Activated gamma-delta T cell treated with anti-CD3 and anti-CD28 coated beads, Interleukin-2, amount 50 U/mL, for 16 hours (primary cell): Measurements from ENCODE around the gene ESR1.
"Not testable (repeated sequence)": the region's sequence is repeated elsewhere in the genome, so short reads cannot be mapped to it uniquely, and the experiment has no call there.

Source experiments
- DNase-seq: peaks from one replicate; pipeline ENCODE4 v3.0.0-alpha.2; 2020; ENCODE audit warnings: low read depth

ESR1 gene

DNA sequence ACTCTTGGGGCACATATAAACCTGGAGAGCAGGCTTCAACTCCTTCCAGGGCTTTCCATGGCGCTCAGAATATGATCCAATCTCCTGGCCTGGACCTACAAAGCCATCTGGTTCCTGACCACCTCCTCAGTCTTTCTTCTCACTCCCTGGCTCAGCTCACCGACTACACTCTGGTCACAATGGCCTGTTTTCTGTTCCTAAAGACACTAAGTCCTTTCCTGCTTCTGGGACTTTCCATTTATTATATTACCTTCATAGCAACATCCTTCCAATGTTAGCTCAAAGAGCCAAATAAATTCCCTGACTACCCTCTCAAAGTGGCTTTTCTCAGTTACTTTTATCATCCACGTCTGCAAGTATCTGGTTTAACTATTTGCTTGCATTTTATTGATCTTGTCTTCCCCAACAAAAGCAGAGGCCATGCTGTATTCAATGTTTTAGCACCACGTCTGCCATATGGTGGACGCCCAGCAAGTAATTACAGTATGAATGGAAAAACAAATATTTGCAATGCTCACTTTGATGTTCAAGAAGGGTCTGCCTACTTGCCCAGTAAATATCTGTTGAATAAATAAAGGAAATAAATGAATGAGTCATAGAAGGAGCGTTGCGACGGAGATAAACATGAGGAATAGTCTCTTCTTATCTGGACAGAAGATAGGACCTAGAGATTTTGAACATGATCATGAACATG, 328.4 kb downstream of the ESR1 start:
- DNase-seq: no peak

DNA sequence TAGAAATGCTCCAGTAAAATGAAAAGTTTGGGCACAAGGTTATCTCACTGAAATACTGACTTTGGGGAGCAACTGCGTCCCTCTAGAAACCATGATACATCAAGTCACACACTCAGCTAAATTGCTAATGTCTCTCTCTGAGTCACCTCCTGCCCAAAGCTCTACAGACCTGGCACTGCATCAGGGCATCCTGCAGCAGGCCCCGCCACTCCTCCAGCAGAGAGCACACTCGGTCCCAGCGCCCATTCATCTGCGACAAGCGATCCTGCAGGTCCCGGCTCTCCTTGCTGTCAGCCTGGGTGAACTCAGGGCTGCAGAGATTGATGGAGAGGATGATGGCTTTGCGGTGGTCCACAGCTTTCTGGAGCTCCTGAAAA, 329.0 kb downstream of the ESR1 start:
- no peak for DNase-seq

DNA sequence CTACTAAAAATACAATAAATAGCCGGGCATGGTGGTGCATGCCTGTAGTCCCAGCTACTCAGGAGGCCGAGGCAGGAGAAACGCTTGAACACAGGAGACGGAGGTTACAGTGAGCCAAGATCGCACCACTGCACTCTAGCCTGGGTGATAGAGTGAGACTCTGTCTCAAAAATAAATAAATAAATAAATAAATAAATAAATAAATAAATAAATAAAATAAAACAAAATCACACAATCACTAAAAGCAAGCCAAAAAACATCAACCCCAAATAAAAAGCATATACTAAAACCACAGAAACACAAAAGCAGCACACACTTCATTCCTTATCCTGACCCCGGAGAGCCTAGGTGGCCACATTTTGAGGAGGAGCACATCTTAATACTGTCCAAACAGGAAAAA, 330.9 kb downstream of the ESR1 start:
- not testable (repeated sequence) for DNase-seq

DNA sequence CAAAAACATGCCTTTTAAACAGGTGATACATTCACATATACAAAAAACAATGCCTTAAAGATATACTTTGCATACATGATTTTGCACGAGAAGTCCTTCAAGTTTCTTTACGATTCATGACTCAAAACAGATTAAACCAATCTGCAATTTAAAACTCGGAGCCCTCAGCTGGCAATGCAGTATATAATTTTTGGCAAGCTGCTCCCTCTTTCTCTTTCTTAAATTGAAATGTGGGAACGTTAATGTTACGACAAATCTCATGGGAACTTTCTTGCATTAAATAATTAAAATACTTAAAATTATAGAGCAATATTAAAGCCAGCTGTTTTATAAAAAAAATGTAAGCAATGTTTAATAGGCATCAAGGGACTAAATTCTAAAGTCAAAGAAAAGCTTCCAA, 334.6 kb downstream of the ESR1 start:
- DNase-seq: no peak

DNA sequence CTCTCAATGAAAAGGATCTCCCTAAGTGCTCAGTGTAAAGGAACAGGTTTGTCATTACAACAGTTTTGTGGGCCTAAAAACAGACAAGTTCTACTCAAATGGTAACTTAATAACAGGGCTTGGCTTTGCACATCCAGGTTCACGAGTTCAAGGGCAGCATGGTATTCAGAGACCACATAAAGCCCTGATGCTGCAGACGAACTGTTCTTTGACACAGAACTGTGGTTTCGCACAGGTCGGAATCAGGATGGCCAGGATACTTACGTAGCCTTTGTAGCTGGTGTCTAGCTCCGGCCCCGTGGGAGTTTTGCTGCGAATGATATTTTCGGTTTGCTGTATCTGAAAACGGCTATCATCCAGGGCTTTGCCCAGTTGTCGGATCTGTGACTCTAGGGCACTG, 335.9 kb downstream of the ESR1 start:
- DNase-seq: no peak

DNA sequence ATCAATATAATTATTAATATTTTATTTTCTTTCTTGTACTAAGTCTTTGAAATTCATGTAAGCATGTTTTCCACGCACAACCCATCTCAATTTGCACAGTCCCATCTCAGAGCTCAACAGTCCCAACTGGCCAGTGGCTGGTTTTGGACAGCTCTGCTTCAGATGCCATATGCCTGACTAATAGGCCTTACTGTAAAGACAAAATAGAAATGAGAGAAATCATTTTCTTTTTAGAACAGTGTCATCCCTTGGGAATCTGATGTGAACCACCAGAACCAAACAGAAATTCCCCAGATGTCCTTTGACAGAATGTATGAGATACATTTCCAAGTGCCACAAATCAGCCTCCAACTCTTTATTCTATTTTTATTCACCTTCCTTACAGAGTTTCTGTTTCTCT, 338.9 kb downstream of the ESR1 start:
- DNase-seq: no peak

DNA sequence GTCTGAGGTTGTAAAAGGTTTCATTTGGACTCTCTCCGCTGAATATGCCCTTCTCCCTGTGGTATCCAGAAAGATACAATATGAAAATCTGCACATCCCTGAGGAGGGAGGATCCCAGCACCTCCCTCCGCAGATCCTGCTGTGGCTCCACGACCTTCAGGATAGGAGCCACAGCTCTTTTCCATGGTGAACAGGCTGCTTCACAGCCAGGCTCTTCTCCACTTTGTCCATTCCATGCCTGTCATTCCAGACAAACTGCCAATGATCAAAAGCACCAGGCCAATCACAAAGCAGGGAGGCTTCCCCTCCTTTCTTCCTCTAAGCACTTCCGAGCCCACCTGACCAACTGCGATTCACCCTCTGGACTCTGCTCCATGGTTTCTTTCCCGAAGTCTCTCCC, 339.8 kb downstream of the ESR1 start:
- DNase-seq: no peak

DNA sequence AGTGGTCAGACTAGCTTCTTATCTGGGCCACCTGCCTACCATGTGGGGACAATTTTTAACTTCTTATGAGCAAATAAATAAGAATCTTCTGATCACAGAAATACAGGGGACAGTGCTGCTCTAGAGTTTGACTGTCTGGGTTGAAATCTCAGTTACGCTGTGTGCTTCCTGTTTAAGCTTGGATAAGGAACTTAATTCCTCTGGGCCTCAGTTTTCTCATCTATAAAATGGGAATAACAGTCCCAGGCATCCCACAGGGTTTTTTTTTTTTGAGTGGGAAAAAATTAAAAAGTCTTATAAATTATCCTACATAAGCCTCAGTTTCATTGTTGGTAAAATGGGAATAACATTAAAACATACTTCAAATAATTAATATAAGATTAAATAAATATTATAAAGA, 340.9 kb downstream of the ESR1 start:
- no peak for DNase-seq

DNA sequence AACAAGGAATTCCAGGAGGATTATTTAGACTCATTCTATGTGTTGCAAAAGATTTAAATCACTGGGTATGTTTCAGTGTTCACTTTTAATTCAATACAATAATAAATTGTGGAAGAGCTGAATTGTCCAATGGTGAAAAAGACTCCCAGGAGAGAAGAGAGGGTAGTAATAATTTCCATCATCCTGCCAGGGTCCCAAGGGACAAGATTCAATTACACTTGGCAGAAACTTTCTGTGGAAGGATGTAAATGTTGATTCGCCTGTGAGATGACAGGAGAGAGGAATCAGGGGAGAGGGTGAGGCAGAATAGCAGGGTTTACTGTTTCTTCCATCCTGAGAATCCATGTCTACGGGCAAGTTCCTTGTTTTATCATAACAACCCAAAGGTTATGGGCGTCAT, 342.7 kb downstream of the ESR1 start:
- DNase-seq: no peak

DNA sequence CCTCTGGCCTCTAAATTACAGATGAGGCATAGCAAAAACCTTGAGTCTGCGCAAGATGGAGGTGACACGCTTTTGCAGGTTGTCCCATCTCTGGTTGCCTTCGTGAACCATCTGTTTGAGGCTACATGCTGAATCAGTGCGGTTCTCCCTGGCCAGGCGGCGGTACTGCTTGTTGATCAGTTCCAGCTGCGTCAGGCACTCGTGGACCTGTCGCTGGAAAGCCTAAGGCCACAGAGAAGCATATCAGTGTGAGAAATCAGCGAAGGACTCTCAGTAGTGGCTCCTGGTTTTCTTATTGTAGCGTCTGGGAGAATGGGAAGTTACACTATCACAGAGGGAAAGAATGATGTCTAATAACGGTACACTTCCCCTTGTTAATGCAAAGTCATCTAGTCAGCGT, 344.4 kb downstream of the ESR1 start:
- no peak for DNase-seq

DNA sequence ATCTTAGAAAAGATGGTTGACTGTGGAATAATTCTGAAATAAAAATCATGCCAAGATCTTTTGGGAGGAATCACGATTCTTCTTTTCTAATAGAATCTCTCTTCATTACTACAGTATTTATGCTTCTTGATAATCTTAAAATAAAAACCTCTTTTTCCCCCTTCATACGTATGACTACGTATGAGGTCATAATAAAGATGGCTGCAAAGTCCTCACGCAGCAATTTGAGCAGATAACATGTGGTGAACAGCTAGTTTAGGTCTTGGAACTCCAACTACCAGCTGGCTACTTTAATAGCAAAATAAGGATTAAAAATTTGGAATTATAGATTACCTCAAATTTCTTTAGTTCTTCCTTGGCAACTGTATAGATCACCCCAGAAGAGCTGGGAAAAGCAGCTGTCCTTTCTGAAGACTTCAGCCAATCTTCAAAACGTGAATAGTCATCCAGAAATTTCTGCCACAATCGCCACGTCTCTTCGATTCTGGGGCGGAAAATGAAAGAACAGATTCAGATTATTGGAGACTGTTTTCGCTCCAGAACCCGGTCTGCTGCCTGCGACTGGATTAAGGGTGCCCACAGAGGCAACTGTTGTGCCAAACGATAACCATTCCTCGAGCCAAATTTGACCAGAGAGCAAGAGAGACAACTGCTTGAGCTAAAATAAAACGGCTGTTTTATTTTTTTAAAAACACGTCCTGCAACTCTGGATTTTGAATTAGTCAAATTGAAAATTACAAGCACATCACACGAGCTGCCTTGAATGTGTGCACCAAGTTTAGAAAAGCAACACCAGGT, 347.3 kb downstream of the ESR1 start:
- DNase-seq: no peak

DNA sequence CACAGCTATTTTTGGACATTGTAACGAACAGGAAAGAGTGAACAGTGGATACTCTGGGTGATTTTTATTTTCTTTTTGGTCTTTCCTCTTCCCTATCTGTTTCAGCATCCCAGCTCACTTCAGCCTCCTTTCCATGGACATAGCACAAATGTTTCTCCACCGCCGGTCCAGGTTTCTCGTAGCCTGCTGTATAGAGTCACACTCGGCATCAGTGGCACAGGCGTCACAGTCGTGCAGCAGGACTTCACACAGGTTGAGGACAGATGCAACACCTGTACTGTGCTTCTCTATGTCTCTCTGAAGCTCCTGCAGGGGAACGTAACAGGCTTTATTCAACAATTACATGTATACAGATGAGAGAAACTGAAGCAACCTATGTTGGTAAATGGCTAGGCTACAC, 348.3 kb downstream of the ESR1 start:
- DNase-seq: no peak

DNA sequence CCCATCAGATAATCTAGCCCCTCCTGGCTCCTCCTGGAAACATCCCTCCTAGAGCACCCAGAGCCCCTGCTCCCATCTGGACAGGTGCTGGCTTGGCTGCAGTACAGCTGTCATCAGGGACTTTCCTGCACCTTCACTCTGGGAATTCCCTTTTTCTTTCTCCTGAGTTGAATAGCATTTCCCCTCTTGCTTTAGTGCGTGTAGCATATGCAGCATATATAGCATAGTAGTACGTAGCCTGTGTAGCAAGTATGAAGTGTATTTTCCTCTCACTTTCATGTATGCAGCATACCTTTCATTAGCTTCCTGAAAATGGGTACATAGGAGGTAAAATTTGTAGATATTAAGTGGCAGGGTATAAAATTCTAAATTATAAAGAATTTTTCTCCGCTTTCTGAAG, 352.9 kb downstream of the ESR1 start:
- no peak for DNase-seq

DNA sequence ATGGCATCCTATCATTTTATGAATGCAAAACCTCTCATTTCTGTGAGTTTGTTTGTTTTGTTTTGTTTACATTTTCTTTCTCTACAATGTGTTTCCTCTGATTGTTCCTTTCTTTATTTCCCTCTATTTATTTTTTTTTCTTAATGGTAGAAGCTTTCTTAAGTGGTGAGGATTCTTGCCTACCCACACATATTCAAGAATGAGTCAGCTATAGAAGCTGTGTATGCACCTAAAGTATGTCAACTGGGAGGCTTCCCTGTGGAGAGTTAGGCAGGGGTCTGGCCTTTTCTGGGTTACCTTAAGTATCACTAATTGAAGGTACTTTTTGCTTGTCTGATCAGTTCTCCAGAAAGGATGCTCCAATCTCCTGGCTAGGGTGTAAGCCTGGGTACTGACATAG, 354.0 kb downstream of the ESR1 start:
- no peak for DNase-seq

DNA sequence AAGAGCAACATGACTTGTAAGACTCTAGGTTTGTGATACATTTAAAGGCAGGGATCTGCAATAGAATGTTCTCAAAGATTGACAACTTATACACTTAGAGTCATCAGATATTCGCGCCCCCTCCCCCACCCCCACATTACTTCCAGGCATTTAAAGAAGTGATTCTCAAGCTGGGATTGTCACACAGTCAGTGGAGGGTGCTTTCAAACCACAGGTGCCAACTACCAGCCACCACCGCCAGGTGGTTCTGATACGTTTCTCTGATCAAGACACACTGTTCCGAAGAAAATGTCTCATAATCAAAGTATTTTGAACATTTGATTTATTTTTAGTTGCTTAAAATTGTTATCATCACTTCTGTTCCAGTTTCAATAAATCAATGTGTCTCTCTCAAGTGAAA, 357.5 kb downstream of the ESR1 start:
- DNase-seq: no peak

DNA sequence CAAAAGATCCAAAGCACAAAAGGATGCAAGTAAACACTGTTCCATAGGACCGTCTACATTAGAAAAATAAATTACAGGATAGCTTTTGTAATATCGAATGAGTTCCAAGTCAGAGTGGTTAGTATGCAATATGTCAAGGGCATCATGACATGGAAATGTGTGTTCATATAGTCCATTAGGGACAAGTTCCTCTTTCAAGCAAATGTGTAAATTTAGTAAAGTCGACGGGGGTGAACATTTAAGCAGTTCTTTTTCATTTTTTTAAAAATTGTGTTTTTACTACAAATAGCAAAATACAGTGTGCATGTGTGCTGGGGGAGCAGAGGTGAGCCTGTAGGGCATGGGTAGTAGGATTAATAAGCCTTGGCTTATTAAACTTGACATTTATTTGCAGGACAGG, 359.0 kb downstream of the ESR1 start:
- no peak for DNase-seq

DNA sequence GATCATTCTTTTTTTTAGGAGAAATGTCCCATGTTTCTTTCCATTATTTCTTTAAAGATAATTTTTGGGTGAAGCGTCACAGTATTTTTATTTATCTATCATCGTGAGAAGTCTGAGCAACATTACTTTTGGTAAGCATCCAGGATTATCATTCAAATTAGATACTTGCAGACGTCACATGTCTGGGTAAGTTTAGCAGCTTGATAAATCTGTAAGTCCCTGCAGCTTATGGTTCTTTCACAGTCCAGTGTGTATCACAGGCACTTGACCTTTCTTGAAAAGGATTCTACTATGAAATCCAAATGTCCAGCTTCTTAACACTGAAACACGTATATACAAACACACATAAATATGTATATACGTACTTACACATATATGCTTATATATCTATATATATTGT, 359.4 kb downstream of the ESR1 start:
- DNase-seq: no peak

DNA sequence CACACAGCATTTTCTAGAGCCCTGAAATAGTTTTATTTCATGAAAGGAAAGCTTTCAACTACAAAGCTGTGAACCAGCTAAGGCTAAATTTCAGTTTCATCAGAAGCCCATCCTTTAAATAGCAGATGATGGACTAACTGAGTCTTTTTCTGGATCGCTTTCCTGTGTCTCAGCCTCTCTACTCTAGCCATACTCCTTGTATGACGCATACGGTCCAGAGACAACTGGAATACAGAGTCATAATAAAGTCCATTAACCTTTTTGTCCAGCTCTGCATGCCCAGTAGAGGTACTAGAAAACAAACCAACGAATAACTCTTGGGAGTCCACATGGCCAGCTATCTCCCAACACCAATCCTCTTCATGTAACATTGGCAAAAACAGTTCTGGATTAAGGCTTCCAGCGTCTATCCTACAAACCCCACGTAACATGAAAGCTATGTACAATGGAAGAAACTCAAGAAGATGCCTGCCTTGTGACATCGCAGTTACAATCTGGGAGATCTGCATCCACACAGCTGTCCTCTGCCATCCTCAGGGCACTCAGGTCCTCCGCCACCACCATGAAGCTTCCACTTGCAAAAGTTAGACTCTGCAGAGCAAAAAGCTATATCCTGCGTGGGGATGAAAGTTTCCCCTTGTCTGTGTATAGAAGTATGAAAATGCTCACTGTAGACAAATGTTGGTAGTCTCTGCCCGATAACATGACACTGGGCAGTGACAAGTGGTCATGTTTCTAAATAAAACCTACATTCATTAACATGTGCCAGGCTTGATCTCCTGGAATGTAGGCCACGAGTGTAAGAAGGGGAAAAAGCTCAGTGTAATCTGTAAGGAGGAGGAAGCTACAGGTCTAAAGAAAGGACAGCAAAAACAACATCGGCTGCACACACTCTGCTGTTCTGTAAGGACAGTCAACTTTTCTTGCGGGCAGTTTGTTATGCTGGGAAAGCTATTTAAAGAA, 360.4 kb downstream of the ESR1 start:
- DNase-seq: no peak

DNA sequence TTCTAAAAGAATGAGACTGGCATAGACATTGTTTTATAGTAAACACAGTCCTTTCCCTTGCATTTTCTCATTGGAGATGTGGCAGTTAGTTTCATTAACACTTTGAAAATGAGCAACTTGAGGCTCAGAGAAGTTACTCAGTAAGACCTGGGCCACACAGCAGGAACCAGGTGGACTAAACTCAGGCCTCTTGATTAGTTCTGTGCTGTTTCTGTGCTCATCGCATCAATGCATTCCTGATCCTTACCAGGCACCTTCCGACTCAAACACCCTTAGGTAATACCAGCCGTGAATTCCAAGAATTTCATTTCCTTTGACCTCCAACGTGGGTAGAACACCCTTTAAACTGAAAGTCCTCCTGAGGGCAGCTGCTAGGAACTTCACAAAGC, 362.8 kb downstream of the ESR1 start:
- no peak for DNase-seq

DNA sequence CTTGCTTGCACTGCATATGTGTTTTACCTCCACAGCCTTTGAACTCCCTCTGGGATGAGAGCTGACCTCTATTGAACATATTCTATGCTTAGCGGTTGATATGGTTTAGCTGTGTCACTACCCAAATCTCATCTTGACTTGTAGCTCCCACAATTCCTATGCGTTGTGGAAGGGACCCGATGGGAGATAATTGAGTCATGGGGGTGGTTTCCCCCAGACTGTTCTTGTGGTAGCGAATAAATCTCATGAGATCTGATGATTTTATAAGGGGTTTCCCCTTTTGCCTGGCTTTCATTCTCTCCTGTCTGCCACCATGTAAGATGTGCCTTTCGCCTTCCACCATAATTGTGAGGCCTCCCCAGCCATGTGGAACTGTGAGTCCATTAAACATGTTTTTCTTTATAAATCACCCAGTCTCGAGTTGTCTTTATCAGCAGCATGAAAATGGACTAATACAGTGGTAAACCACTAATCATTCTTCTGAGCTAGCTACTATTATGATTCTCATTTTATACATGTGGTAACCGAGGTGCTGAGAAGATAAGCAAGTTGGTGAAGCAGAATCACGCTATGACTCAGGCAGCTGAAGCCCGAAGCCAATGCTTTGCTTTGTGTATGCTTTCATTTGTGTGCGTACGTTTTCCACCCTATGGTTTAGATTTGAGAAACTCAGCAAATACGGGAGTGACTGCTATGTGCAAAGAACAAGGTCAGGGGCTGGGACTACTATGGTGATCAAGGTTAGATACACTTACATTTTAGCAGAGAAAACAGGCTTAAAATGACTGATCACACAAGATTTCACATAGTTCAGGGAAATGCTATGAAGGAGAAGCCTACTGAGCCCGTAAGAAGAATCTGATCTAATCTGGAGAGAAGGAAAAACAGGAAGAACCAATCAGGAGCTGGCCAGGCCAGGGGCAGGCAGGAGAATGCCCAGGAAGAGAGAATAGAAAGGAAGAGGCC, 363.5 kb downstream of the ESR1 start:
- DNase-seq: no peak

DNA sequence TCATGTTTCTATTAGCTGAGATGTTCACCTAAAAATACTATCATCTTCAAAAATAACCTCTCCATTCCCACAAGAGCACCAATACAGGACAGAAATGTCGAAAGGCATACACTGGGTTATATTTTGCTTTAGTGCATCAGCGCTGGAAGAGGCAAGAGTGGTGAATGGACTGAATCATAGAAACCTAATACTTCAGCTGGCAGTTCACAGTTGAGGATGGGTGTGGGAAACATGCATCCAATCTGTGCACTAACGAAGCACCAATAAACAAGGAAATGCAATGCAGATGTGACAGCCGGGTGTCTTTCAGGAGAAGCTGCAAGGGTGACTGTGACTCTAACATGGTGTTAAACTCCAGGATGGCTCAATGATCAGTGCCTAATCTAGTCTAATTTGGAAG, 365.8 kb downstream of the ESR1 start:
- DNase-seq: no peak

DNA sequence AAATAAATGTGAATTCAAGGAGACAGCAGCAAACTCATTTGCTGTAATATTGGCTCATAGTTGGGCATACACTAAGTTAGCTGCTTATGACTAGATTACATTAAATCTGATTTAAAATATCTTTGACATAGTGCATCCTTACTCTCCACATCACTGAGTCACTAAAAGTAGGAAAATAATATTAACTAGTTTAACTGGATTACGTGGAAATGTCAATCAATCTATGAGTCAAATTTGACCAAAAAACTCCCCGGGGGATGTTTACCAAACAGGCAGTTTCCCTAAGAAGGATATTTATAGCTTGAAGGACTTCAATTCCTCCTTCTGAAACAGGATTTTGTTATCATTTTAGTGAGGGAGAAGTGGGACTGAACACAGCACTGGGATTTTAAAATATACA, 366.5 kb downstream of the ESR1 start:
- DNase-seq: no peak
